HG02642 (cell line): ENCODE measurements around the gene RELL1.

ENCODE experiments used
- ATAC-seq: cut with Tn5 transposase; IDR thresholded peaks from one replicate; pipeline ENCODE4 v1.9.1; 2021; ENCODE audit warnings: mild to moderate bottlenecking; ENCODE audit not compliant: unreplicated experiment, poor library complexity

RELL1 gene

DNA sequence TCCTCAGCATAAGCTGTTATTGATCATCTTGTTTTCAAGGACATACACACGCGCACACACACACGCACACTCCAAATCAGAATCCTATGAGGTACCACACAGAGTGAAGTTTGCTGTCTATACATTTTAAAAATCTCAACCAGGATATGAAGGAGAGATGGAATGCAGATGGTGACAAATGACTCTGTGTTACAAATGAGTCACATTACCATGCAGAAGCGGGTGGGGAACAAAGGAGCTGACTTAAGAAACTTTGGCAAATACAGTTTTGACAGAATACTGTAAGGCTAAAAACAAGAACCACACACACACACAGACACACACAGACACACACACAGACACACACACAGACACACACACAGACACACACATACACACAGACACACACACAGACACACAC is 81.7 kb downstream of the RELL1 start:
- ATAC-seq = no peak

DNA sequence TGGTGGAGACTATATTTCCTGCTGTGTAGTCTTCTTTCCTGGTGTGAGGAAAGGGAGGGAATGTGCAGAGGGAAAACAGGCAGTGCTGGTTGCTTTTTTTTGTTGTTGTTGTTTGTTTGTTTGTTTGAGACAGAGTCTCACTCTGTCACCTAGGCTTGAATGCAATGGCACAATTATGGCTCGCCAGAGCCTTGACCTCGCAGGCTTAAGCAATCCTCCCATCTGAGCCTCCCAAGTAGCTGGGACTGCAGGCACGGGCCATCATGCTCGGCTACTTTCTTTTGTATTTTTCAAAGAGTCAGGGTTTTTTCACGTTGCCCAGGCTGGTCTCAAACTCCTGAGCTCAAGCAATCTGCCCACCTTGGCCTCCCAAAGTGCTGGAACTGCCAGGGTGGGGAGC is 82.5 kb downstream of the RELL1 start:
- ATAC-seq = no peak

DNA sequence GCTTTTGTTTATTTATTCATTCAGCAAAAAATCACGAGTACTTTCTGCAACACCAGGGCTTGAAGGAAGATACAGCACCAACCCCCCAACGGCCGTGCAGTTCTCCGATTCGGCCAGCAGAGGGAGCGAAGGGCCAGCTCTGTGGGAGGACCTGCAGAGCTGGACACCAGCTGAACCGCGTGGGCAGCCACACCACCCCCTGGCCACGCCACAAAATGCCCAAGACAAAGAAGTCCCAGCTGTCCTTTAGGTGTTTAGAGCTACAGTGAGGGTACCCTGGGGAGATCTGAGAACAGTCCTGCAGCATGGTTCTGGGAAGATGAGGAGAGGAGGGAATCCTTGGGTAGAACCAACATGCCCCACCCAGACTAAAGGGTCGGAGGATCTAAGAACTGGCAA is 83.1 kb downstream of the RELL1 start:
- ATAC-seq = peak; percentile 80

DNA sequence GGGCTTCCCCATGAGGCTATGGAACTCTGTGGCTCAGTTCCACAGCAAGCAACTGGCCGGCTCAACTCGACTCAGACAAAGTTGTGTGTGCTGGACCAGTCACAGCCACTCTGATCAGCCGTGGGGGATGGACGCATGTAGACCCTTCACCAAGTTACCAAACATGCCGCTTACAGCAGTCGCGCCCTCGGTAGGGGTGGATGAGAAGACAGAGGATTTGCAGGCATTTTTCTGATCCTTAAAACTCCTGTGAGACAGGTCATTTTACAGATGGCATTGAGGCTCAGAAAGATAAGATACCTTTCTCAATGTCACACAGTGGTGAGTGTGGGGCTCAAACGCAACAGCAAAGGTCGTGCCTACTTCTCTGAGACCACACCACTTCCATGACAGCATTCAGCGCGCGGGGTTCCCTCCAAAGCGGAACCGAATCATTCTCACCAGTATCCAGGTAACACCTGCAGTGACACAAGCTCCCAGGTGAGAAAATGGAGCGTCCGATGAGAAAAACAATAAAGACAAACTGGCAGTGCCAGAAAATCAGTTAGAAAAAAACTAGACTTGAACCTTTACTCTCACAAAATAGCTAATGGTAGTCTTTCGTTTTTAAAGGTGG is 83.6 kb downstream of the RELL1 start:
- no peak for ATAC-seq

DNA sequence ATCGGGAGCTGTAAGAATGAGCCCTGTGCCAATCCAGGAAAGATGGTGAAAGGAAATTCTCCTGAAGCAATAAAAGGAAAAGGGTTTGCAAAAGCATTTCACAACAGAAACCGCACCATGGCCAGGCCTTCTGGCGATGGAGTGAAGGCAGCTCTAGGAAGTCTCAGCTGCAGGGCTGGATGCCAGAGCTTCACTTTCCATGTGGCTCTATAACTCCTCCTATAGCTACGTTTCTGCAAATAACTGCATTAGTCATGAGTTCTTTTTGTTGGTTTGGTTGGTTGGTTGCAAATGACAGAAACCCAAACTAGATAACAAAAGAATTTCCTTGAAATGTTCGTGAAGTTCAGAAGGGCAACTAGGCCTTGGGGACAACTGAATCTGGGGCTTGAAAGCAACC is 84.6 kb downstream of the RELL1 start:
- ATAC-seq = no peak

DNA sequence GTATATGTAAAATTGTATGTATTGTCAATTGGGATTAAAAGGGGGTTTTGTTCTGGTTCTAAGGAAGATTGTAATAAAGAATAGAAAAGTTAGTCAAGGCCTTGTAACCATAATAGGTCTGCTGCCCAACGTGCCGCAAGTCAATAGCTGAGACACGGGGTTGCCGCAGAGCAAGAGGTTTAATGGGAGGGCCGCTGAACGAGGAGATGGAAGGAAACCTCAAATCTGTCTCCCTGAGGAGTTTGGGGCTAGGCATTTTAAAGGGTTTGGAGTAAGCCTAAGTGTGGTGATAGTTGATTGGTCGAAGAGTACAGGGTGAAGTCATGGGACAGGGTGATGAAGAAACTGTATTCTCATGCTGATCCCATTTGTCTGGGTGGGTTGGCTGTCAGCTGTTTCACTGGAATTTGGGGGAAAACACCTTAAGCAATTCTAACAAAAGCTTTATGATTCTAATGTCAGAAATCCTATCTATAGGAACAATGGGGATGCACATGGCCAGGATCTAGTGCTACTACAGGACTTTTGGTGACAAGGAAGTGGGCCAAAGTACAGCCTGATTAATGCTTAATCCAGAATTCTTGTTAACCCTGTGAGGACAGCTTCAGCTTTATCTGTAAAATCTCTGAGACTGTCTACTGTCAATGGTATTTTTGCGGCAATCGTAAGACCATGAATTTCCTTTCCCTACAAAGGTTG is 86.9 kb downstream of the RELL1 start:
- ATAC-seq = no peak

DNA sequence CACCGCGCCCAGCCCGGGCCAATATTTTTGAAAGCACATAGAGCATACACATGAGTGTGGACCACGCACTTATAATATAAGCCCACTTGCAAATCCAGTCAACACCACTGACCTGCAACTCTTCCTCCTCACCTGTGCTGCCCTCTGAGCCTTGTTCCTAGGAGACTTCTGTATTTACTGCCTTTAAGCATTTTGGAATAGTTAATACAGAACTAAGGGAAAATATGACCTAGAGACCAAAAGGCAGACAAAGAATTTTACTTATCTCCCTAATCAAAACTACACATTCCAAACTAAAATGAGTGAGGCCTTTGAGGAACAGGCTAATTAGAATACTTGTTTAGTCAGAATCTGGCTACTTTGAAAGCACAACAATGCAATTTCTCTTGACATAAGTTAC is 89.1 kb downstream of the RELL1 start:
- no peak for ATAC-seq

DNA sequence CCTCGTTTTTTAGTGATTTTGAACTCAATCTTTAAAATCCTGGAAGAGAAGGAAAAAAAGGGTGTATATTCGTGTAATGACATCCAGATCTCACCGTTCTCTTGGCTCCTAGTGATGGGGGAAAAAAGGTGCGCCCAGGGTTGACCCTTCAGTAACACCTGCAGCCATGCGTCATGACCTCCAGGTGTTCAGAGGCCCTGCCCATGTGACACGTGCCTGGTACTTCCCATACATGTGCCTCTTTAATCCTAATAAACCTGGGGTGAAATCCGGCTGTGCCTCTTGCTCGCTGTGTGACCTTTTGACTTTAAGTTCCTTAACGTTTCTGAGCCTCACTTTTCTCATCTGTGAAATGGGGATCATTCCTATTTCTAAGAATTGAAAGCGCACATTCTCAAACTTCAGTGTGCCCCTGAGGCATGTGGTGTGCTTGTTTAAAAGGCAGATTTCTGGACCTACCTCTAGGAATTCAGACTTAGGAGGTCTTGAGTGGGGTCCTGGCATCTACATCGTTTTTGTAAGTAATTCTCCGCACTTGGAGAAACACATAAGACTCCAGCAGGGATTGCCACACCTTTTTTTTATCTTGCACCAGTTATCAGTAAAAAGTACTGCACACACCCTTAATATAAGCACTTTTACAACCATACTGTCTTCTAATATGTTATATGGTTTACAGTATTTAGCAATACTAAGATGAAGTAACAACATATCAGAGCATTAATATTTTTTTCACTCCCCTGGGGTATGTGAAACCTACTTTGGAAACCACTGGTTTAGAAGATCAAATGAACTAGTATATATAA is 90.1 kb downstream of the RELL1 start:
- ATAC-seq = no peak

DNA sequence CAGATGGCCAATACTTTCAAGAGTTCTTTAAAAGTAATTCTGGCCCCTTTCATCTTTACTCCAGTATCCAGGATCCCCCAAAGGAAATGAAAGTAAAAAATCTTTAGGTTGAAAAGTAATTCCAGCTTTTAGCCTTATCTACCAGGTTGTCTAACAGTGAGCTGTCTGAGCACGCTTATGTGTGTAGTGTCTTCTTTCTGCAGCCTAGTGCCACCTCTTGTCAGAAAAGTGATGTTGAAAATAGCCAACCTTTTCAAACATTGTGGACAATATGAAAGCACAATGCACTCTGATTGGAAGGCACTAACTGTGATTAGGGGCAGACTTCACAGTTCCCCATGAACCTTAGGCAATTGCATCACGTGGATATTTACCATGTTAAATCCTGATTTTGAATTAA is 92.1 kb downstream of the RELL1 start:
- no peak for ATAC-seq

DNA sequence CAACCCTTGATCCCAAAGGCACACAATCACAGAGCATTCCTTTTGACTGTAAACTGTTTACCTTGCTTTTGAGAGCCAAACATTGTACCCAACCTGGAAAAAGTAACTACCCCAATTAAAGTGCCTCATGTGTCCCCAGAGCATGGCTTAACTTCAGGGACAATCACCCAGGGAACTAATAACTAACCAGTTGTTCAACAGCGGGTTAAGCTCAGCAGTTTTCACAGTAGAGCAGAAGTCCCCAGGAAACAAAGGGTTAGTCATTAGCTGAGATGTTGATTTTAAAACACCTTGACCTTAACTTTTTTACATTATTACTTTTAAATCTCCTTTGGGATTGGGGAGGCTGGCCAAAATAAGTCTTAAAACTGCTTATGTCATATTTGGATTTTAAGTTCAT is 94.8 kb downstream of the RELL1 start:
- ATAC-seq = no peak

DNA sequence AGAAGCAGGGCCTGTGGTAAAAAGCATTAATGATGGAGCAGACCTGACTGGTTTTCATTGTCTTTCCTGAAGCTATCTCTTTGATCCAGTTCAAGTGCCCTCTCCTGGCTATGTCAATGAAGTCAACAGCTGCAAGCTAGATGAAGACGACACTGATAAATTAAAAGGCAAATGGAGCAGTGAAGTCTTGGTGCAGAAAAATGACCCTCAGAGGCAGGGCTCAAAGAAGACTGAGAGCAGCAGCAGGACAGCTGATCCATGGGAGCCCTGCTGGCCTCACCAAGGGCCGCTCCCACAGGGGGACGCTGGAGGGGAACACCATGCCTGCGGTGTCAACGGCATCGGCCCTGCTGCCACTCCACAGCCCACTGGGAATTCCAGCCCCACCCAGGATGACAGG is 96.2 kb downstream of the RELL1 start:
- ATAC-seq = no peak

DNA sequence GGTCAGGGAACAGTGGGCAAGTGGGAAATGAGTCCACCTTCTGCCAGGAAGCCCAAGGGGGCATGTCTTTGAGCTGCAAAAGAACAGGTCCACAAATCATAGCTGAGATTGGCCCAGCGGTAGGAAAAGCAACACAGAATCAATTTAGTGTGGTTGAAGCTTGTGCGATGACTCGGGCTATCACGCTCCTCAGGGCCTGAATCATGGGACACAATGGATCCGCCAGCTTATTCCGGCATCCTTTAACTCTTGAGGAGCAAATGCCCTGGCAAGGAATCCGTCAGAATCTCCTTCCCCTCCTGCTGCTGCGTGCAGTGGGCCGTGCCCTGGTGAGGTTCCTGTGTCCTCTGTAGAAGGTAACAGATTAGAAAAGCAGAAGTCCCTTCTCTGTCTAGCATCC is 98.0 kb downstream of the RELL1 start:
- no peak for ATAC-seq

DNA sequence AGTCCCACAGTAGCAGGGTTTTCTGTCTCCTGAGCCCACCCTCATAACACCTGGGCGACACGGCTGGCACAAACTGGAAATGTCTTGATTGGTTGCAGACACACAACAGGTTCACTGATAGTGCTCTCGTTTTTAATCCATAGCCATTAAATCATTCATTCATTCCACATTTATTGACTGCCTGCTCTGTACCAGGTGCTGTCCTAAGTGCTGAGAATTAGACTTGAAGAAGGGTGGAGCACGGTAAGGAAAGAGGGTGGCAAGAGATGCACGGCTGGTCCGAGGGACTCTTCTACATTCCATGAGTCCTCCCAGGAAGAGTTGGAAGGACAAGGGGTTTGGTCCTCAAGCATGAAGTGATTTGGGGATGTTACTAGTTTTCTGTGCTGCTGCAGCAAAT is 100.0 kb downstream of the RELL1 start:
- no peak for ATAC-seq

DNA sequence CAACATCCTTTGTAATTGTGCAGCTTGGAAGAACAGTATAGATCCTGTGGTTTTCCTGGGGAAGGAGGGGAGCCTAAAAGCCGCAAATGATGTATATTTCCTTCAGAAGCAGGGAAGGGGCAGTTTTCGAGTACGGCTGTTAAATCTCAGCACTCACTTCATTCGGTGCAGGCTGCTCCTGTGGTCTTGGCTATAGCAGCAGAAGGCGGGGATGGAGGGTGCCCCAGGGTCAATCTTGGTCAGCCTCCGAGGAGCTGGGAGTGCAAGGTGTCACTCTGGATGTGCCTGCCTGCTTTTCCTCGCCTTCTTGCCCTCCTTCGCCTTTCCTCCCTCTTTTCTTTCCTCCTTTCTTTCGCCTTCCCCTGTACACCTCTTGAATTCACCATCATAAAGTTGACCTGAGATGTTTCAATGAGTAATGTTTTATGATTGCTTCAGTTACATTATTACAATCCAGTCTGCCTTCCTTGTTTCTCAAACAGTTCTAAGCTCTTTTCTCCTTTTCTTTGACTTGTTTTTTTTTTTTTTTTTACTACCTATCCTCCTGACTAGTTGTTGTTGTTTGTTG is 101.6 kb downstream of the RELL1 start:
- ATAC-seq = no peak

DNA sequence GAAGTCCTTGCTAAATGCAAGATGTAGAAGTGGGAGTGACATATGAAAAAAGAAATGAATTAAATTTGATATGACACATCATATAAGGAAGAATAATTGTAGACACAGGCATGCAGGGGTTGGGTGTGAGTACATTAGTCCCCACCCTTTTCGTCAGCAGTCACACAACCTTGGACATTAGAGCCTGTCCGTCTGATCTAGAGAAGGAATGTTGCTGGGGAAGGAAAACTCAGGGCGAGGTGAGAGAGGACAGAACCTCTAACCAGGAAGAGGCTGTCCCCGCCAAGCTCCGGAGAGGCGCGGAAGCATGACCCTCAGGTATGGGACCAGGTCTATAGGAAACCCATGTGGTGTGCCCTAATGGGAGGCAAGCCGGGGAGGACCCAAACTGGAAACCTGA is 102.1 kb downstream of the RELL1 start:
- no peak for ATAC-seq

DNA sequence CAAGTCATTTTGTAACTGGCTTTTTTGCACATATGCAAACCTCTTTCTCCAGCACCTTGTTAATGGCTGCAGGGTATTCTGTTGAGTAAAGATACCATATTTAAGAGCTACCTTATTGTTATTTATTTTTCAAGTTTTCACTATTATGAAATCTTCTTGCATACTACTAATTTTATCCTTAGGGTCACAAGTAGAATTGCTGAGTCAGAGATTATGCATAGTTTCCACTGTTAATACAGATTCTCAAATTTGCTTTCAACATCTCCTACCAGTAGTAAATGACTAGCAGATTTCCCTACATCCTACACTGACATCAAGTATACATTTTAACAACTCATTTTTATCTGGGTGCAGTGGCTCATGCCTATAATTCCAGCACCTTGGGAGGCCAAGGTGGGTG is 112.6 kb downstream of the RELL1 start:
- ATAC-seq = no peak

DNA sequence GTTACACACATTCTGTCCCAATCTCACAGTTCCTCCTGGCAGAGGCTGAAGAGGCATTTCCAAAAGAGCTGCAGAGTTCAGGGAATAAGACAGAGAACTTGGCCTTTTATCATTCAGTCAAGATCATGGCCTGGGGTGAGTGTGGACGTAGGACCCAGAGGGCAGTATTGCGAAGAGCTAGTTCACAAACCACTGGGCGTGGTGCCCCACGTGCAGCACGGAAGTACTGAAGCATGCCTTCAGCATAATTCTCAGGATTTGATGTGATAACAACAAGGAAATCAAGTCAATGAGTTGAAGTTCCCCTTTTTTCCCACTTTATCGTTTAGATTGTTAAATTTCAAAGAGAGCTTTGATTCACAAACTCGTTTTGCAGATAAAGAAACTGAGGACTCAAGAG is 117.7 kb downstream of the RELL1 start:
- ATAC-seq = no peak

DNA sequence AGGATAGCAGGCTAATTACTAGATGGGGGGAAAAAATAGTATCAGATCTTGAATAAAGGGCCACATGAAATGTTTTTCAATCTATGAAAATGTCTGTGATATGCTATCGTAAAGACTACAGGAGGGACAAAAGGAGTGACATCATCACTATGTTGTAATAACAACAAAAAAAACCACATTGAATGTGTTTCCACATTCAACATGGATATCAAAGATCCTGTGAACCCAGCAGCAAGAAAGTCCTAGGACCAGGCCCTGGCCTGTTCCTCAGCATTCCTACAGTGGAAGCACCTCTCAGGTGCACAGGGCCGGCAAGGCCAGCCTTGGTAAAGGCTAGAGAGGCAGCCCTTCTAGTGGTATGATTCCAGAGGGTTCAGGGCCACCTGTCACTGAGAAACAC is 118.3 kb downstream of the RELL1 start:
- no peak for ATAC-seq

DNA sequence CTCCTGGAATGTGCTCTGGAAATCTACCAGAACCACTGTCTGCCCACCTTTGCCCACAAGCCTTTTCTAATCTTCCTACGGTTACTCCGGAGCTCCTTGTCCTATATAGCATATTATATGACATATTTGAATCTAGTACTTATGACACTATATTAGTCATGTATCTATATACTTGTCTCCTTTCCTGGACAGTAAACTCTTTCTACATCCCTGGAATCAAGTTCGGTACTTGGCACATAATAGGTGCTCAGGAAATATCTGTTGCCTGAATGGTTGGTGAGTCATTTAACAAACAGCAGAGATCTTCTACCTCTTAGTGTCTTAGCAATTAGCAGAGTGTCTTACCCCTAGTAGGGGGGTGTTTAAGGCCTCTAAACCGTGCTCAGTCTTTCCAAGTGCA is 123.6 kb downstream of the RELL1 start:
- no peak for ATAC-seq

DNA sequence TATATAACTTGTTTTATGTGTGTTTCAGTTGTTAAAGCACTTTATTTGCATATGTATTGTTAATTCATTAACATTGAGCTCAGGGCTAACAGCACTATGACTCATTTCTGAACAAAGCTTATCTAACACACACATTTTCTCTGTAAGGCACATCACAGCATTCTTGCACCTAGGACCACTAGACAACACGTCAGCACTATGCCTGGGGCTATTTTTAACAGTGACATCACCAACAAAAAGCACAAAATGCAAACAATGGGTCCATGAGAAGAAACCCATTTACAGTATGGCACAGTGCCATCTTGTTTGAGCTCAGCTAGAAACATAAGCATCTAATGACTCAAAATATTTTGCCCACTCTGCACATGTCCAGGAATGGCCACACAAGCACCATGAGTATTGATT is 124.4 kb downstream of the RELL1 start:
- ATAC-seq = peak; percentile 92

DNA sequence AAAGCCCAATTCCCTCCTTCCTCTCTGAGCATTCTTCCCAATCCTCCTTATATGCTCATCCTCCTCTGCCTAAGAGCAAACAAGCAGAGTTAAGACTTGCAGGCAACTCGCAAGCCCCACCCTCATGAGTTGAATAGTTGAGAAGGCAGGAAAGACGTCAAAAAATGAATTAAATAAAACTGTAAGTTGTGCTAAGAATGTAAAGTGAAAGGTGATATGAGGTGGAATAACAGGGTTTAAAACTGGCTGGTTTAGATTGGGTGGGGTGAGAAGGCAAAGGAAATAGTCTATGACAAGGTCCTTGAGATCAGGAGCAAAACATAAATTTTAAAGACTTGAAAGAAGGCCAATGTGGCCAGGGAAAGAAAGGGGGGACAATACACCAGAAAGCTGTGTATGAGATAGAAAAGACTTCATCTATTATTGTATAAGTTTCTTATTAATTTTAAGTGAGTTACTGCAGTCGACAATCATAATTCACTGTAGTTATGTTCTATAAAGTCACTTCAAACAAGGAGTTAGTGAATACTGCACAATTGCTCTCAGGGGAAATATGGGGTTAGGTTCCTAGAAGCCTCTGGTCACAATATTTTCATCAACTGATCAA is 124.9 kb downstream of the RELL1 start:
- ATAC-seq = no peak
